ENCODE data around the gene CCDC51.
"Not testable (repeated sequence)": the region's sequence is repeated elsewhere in the genome, so short reads cannot be mapped to it uniquely, and the experiment has no call there.

CCDC51 gene

GRCh38 chr3:48465531-48466378 lies 25.8 kb upstream of the CCDC51 start:
- no peak for DNase-seq

GRCh38 chr3:48465237-48465530 lies 25.3 kb upstream of the CCDC51 start:
- no peak for DNase-seq

- no peak for DNase-seq
These were observed 24.8 kb upstream of the CCDC51 start for GRCh38 chr3:48464713-48465221.

GRCh38 chr3:48463703-48464102 lies 23.8 kb upstream of the CCDC51 start:
- no peak for DNase-seq

GRCh38 chr3:48461767-48462166 lies 21.8 kb upstream of the CCDC51 start:
- DNase-seq, result not testable (repeated sequence)

GRCh38 chr3:48460517-48460902 lies 20.6 kb upstream of the CCDC51 start:
- no peak for DNase-seq

- DNase-seq, result no peak
These were observed 20.0 kb upstream of the CCDC51 start for GRCh38 chr3:48459773-48460516.

GRCh38 chr3:48459331-48459730 lies 19.4 kb upstream of the CCDC51 start:
- DNase-seq, result no peak

- no peak for DNase-seq
These were observed 16.5 kb upstream of the CCDC51 start for GRCh38 chr3:48456456-48456855.

- no peak for DNase-seq
These were observed 11.4 kb upstream of the CCDC51 start for GRCh38 chr3:48451270-48451669.

GRCh38 chr3:48446425-48447193 lies 6.7 kb upstream of the CCDC51 start, which contains the start of gene ATRIP:
Gene ATRIP (plus strand): TSS chr3:48446737. CDS start chr3:48446846, 109 bp downstream.
- peak; percentile 85 for DNase-seq

GRCh38 chr3:48446043-48446424 lies 6.1 kb upstream of the CCDC51 start:
- no peak for DNase-seq

- no peak for DNase-seq
These were observed 5.5 kb upstream of the CCDC51 start for GRCh38 chr3:48445277-48445882.

GRCh38 chr3:48441940-48442339 lies 2.0 kb upstream of the CCDC51 start:
- DNase-seq, result no peak

- DNase-seq, result no peak
These were observed 655 bp upstream of the CCDC51 start for GRCh38 chr3:48440590-48440958.

GRCh38 chr3:48437812-48438211 lies 2.1 kb downstream of the CCDC51 start:
- DNase-seq, result no peak

- DNase-seq, result no peak
These were observed 3.1 kb downstream of the CCDC51 start for GRCh38 chr3:48436855-48437254.

- no peak for DNase-seq
These were observed 3.5 kb downstream of the CCDC51 start for GRCh38 chr3:48436477-48436787.

- peak; percentile 74 for DNase-seq
These were observed 4.0 kb downstream of the CCDC51 start for GRCh38 chr3:48435774-48436476.

- no peak for DNase-seq
These were observed 4.7 kb downstream of the CCDC51 start for GRCh38 chr3:48435223-48435595.

GRCh38 chr3:48434591-48435222 lies 5.2 kb downstream of the CCDC51 start:
- no peak for DNase-seq

- DNase-seq, result no peak
These were observed 6.3 kb downstream of the CCDC51 start for GRCh38 chr3:48433472-48434118.

Data from NCI-H345 (cell line).